HG03342 (cell line): Measurements from ENCODE around the gene NUP50.

Experiments used
- ATAC-seq: cut with Tn5 transposase; IDR thresholded peaks from one replicate; pipeline ENCODE4 v1.9.1; 2021; ENCODE audit warnings: mild to moderate bottlenecking, moderate library complexity; ENCODE audit not compliant: unreplicated experiment

NUP50 gene

DNA sequence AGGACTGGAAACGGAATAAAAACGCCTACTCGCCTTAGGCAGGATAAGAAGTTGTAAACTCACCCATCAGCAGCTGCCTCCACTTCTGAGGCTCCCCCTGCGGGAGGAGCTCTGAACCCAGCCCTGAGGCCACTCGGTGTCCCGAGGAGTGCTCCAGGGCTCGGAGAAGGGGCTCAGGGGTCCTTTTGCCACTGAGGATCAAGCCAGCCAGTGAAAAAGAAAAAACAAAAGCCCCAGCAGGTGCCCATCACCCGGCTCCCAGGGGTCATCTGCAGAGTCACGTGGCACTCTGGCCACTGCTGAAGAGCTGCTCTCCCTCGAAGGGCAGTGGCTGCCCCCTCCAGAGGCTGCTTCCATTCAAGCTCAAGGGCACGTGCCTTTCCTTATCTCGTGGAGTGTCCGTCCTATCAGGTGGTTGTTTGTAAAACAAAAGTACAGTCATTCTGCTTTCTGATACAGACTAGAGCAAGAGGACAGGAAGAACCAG is 29.0 kb downstream of the NUP50 start:
- no peak for ATAC-seq

- ATAC-seq = no peak
These were observed 31.0 kb downstream of the NUP50 start for GRCh38 chr22:45194686-45195085.

GRCh38 chr22:45195616-45196015 is 31.9 kb downstream of the NUP50 start:
- no peak for ATAC-seq

DNA sequence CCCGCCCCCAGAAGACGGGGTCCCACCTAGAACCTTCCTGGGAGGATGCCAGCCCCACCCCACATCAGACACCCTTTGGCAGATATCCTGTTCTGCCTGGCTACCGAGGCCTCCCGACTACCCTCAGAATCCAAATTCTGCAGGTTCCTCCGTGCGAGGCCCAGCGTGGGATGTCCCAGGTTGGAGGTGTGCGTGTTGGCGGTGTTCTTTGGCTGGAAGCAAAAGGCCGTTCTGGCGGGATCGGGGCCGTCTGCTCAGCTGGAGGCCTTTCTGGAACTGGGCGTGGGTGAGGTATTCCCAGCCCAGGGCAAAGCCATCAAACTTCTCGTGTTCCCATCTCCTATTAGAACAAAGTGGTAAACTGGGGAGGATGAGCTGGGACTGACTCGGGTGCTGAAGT is 32.6 kb downstream of the NUP50 start:
- ATAC-seq = no peak

GRCh38 chr22:45196926-45197605 is 33.3 kb downstream of the NUP50 start:
- ATAC-seq = no peak

GRCh38 chr22:45197606-45198462 is 34.1 kb downstream of the NUP50 start:
- ATAC-seq = no peak

DNA sequence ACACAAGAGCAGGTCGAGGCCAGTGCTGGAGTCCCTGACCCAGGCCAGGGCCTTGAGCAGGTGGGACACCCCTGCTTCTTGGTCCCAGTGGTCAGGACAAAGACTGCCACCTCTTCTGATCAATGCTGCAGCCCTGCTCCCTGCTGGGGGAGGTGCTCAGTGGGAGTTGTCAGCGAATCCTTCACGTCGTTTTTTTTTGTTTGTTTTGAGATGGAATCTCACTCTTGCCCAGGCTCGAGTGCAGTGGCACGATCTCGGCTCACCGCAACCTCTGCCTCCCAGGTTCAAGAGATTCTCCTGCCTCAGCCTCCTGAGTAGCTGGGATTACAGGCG is 34.7 kb downstream of the NUP50 start:
- ATAC-seq = no peak

DNA sequence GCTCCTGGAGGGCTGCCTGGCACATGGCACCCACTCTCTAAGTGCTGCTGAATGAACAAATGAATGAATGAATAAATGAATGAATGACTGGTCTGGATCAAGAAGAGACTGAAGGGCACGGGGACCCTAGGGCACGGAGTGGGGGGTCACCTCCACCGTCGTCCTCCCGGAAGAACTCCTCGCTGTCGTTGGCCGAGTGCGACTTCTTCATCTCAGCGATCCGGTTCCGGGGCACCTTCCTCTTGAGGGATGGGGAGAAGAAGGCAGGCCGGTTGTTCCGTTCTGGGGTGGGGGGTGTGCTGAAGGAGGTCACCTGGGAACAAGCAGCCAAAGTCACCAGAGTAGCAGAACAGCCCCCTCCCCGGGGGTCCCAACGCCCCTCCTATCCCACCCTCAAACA is 36.0 kb downstream of the NUP50 start:
- ATAC-seq = no peak

- ATAC-seq = no peak
These were observed 36.5 kb downstream of the NUP50 start for GRCh38 chr22:45200230-45200629.

GRCh38 chr22:45200860-45201511 is 37.3 kb downstream of the NUP50 start:
- no peak for ATAC-seq

DNA sequence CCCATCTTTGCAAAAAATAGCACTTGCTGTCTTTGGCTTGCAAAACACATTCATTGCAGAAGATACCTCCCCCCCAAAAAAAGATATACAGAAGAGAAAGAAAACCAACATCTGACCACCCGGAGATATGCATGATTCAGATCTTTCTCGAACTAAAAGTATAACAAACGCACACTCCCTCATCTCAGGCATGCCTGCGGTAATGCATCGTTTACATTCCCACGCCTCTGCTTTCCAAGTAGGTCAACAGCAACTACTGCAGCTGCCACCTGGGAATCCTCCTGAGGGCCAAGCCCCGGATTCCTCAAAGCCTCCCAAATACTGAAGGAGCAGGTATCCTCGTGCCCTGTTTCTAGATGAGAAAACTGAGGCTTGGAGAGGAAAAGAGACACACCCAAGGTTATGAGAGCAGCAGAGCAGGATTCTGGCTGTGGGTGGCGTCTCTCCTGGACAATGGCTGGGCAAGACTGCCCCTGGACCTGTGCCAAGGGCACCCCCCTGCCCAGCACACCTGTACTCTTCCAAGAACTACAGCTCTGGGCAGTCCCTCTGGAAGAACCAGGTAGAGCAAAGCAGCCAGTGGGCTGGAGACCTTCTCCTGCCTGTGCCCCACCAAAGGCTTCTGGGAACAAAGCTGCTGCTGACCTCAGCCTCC is 38.1 kb downstream of the NUP50 start:
- no peak for ATAC-seq

- no peak for ATAC-seq
These were observed 38.8 kb downstream of the NUP50 start for GRCh38 chr22:45202333-45203149.

DNA sequence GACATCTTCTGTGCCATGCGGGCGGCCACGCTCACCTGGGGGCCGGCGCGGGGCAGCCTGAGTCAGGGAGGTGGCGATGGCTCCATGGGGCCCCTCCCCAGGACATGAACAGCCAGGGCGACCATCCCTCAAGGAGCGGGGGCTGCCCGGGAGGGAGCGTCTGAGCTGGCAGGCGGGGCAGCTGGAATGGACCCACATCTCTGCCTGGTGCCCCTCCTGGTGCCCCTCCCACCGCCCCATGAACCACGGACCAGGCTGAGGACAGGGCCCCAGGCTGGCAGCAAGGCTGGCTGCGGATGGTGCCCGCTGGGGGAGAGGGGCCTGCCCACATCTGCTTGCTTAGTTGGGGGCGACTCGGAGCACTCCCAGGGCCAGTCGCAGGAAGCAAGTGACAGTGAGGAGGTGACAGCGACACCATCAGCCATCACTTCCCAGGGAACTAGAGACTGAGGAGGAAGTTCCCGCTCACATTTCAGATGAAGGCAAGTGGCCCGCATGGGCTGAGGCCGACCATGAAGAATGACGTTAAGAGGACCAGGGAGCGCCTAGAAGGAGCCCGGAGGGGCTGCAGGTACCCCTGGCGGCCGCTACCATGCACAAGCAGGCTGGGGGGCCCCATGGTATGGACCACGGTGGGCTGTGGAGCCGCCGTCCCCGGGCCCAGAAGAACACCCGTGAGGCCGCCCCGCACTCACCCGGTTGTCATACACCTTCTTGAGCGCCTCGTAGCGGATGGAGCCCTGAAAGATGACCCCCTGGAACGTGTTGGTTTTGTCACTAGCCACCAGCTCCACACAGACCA is 39.6 kb downstream of the NUP50 start:
- ATAC-seq = no peak

DNA sequence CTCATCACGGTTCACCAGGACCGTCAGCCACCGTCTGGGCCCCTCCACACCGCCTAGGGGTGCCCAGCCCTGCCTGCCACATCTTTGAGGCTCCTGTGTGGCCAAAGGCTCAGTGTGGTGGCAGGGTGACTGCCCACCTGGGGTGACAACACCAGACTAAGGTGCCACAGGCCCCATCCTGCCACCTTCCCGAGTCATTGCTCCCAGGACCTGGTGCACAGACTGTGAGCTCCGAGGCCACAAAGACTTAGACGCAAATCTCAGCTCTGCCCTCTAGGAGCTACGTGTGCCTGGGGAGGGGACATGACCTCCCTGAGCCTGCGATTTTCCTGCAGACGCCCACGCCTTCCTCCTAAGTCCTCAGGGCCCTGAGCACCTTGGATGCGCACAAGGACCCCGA is 40.5 kb downstream of the NUP50 start:
- no peak for ATAC-seq

GRCh38 chr22:45204819-45205218 is 41.1 kb downstream of the NUP50 start:
- no peak for ATAC-seq

GRCh38 chr22:45205276-45205925 is 41.7 kb downstream of the NUP50 start:
- no peak for ATAC-seq

DNA sequence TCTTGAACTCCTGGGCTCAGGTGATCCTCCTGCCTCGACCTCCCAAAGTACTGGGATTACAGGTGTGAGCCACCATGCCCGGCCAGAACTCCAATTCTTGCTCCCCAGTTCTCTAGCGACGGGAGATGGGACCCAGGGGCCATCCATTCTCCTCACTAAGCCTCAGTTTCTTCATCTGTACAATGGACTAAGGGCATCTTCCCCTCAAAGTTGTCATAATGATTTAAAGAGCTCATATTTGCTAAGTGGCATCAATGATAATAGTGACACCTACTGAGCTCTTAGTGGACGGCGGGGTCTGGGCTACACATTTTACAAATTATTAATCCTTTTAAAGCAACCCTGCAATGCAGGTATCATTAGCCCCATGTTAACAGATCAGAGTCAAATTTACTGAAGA is 42.5 kb downstream of the NUP50 start:
- no peak for ATAC-seq

DNA sequence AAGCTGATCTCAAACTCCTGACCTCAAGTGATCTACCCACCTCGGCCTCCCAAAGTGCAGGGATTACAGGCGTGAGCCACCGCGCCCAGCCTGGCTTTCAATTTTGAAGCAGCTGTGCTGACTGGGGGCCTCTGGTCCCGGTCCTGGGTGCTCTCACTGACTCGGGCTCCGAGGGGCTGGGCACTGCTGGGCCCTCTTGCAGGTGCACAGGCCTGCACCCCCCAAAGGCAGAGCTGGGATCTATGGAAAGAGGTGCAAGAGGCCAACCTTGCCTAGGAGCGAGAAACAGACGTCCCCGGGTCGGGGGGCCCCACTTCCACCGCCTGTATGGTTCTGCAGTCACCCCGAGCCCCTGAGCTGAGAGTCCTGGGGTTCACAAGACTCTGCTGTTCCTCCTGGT is 43.8 kb downstream of the NUP50 start:
- ATAC-seq = no peak

DNA sequence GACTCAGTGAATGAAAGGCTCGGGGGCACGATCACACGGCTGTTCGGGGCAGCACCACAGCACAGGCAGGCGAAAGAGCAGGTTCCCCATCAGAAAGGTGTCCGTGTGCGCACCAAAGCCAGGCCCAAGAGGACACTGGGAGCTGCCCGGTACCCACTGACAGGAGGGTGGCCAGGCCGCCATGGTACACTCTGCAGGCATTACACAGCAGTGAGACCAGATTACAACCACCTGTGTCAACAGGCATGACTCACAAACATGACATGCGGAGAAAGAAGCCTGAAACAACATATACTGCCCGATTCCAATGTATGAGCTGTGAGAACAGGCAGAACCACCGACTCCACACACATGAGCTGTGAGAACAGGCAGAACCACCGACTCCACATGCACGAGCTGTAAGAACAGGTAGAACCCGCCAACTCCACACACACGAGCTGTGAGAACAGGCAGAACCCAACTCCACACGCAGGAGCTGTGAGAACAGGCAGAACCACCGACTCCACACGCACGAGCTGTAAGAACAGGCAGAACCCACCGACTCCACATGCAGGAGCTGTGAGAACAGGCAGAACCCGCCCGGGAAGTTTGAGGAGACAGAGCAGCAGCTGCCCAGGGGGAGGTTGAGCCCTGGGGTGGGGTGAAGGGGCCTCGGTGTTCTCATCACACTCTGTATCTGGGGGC is 44.4 kb downstream of the NUP50 start:
- no peak for ATAC-seq
